GM23248 (cell line): Measurements from ENCODE around the gene SURF1.

Experiments used
- EZH2 ChIP-seq: fragments of 200-600 bp; sonication (generic); IDR thresholded peaks from 2 replicates; pipeline ENCODE4 v1.6.1; 2018; ENCODE audit warnings: antibody characterized with exemption, mild to moderate bottlenecking; ENCODE audit not compliant: insufficient read depth, poor library complexity, severe bottlenecking
- EZH2phosphoT487 ChIP-seq: fragments of 200-600 bp; sonication (generic); IDR thresholded peaks from 2 replicates; pipeline ENCODE4 v1.6.1; 2018; ENCODE audit warnings: antibody characterized with exemption, moderate library complexity, mild to moderate bottlenecking, low read depth; ENCODE audit not compliant: insufficient read depth

DNA sequence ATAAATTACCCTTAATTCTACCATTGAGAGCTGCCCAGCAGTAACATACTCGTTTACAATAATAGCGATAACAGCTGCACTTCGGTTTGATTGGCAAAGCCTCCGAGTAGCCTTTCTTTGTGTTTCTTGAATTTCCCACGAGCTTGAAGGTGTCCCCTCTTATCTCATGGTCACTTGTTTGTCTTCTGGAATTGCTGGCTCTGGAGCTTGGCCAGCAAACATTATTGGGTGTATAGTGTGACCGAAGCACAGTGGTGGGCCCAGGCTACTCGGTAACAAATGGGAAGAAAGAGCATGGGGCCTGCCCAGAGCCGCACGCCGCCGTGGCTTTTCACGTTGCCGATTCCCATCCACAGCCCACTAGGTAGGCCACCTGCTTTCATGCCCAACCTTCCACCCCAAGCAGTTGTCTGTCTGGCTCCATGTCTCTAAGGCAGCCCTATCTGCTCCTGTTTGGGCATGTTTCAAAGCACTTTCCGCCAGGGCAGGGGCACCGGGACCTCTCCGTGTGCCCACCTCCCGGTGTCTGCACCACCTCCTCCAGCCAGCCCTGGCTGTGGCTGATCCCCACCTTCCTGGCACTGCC, 28.5 kb upstream of the SURF1 start:
- no peak for TF ChIP-seq EZH2
- no peak for TF ChIP-seq EZH2phosphoT487
